Kidney tubule cell (primary cell): ENCODE data around the gene SPOCD1.

ENCODE experiments used
- DNase-seq: peaks from one replicate; pipeline ENCODE4 v3.0.0-alpha.2; 2018; ENCODE audit warnings: low spot score

SPOCD1 gene

DNA sequence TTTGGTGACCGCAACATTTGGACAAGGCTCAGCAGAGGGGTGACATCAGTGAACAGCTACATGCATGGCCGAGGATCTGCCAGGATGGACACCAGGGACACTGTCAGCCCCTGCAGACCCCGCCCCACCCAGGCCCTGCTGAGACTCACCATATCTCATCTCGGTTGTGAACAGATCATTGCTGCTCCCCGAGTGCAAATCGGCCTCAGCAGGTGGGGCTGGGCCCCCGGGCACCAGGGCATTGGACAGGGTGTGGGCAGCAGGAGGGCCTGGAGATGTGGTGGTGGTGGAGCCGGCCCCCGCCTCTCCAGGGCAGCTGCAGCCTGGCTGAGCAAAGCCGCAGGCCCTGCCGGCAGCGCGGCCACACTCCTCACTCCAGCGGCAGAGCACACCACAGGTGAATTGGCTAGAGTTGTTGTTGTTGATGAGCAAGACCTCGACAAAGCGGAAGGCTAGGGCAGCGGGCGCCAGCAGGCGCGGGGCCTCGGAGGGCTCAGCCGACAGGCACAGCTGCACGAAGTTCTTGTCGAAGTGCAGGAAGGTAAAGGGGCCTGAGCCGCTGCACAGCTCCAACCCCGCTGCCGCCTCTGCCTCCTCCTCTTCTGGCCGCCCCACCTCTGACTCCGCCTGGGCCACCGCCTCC, 59.9 kb downstream of the SPOCD1 start:
- DNase-seq = no peak

DNA sequence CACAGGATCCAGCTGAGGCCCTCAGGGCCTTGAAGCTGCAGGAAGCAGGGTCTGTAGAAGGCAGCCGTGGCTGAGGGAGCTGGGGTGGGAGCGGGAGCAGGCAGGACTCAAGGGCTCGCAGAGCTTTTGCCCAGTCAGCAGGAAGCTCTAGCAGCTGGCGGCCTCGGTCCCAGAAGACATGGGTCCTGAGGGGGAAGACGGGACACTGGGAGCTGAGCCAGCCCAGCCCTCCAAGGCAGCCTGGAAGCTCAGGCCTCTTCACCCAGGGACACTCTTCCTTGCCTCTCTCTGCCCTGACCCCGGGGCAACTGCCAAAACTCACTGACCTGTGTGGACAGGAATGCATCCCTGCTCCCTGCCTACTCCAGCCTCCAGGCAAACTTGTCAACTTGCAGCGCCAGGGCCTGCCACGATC, 60.6 kb downstream of the SPOCD1 start:
- DNase-seq = peak; percentile 45

DNA sequence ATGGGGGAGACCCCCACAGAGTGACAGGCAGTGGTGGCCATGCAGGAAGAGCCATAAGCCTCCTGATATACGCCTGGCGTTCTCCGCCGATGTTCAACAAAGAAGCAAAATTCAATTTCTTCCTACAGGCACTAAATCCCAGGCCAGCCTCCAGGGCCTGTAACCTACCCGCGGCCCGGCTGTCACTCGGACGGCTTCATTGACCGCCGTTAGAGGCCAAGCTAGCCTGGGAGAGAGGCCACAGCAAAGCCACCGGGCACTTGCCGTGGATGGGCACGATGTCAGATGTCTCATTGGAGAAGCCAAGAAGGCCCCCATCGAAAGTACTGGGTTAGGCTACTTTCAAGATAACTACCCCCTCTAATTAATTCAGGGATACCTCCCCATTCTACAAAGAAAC, 61.4 kb downstream of the SPOCD1 start:
- DNase-seq = no peak

DNA sequence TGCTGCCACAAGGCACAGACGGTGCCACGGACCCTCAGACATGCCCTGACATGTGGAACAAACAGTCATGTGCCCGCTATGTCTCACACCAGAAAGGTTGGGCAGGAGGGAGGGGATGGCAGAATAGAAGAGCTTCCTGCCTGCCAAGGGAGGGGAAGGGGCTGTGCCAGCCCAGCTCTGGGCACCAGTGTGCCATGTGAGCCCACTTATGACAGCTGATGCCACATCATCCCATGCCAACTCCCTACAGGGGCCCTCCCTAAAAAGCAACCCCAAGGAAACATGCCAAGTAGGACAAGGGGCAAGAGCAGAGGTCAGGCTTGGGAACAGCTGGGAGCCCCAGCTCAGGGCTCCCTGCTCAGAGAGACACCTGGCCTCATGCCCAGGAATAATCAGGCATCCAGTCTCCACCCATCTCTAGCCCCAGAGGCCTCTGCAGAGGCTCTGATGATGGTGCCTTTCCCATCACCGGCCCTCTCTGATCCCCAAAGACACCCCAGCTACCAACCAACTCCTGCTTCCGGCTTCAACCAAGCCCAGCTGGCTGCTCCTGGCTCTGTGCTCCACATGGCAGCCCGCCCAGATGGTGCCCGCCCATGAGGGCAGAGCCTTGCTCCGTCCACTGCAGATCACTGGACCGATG, 62.0 kb downstream of the SPOCD1 start:
- peak; percentile 20 for DNase-seq

DNA sequence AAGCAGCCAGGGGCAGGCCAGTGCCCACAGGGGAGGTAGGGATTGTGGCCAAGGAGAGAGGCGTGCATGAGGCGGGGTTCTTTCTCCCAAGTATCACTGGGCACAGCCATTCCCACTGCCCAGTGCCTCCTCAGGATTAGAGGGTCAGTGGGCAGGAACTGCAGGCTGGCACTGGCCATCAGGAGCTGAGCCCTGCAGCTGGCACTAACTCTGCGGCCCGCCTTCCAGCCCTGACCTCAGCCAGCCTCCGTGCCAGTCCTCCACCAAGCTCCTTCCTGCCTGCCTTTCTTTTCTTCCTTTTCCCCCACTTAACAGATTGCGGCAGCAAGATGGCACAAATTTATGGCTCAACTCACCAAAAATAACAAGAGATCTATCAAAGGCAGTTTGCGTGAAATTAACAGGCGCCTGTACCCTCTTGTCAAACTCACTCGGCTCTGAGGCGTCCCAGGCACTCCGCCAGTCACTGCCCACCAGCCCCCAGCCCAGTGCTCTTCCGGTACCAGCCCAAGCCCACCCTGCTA, 62.8 kb downstream of the SPOCD1 start:
- no peak for DNase-seq

DNA sequence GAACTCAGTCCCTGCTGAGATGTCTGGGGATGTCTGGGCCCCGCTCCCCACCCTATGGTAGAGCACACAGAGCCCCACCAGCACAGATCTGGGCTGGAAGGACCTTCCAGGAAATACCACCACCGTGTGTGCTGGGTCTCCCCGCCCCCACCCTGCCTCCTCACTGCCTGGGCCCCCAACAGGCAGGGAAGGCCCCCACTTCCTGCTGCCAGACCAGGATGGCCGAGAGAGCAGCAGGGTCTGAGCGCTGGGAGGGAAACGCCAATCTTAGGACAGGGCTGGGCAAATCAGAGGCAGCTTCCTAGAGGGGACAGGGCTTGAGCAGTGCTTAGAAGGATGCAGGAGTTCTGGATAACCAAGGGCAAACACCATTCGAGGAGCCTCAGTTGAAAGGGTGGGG, 63.6 kb downstream of the SPOCD1 start:
- DNase-seq = no peak

DNA sequence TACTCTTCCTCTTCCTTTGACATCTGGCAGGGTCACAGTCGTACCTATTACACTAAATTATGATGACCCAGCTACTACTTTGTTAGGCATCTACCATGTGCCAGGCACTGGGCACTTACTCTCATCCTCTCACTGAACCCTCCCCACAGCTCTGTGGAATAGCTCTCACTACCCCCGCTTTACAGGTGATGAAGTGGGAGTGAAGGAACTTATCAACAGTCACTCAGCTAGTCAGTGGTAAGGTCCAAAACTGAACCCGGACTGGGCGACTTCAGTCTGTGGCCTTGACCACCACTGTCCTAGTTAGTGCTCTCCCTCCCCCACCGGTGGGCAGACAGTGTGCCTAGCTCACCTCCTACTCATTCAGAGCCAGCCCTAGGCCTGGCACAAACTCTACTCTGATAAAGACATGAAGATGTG, 64.0 kb downstream of the SPOCD1 start:
- no peak for DNase-seq

DNA sequence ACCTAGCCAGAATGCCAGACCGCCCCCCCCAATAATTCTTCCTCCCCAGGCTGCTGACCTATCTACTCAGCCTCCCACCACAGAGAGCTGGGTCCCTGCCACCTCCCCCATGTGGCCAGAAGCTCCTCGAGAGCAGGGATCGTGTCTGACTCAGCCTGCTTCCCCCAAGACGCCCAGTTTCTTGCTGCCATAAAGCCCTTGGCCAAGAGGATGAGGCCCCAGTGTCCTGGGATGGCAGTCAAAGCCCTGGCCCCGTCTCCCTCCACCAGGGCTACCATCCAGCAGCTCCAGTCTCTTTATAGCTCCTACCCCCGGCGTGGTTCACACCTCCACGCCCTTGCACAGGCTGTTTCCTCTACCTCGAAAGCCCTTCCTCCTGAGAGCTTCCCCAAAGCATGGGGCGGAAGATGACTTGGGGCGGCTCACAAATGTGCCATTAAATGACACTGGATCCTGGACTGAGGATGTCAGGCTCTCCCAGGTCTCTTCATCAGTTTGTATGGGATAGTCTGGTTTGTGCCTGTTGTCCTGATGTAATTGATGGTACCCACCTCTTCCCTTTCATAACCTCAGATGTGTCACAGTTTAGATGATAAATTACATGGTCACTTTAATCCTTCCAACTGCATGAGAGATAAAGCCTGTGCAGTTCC, 64.8 kb downstream of the SPOCD1 start:
- DNase-seq = no peak

DNA sequence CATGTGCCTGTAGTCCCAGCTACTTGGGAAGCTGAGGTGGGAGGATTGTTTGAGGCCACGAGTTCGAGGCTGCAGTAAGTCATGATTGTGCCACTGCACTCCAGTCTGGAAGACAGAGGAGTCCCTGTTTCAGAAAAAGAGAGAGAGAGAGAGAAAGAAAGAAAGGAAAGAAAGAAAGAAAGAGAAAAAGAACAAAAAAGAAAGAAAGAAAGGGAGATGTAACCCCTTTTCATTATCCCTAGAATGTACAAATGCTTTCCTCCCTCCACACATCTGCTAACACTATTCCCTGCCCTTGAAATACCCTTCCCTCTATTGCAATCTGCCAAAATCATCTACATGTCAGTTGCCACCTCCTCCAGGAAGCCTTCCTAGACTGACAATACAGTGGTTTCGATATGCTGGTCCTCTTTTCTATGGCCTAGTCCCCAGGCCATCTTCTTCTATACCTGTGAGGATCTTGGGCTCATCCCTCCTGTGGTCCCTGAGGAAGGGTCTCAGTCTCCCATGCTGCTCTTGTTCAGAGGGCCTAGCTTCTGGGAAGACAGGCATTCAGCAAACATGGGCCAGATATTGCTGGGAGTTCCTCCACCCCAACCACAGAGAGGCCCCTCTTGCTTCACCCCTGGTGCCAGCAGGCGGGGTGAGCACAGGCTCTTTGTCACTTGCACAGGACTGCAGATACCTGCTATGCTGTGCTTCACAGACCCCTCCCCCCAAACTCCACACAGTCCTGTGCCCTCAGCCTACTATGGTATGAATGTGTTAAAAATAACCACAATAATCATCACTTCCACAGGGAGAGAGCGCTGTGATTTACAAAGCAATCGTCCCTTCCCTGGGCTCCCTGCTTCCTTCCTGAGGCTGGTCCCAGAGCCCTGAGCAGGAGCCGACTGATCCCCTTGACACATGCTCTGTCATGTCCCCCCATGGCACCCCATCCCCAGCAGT, 65.8 kb downstream of the SPOCD1 start:
- DNase-seq = no peak

DNA sequence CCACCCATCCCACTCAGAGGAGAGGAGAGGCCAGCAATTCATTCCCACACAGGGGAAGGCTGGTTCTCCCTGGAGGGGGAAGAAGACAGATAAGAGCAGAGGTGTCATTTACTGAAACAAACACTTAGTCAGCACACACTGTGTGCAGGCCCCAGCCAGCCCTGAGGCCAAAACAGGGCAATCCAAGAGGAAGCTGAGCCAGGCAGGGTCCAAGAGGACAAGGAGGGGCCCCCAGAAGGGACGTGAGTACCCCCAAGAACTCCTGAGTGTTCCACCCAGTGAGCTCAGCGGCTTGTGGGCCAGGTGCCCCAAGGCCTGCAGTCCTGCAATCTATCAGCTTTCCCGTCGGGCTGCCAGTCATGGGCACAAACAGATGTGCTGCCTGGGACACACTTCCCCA, 67.5 kb downstream of the SPOCD1 start:
- no peak for DNase-seq

DNA sequence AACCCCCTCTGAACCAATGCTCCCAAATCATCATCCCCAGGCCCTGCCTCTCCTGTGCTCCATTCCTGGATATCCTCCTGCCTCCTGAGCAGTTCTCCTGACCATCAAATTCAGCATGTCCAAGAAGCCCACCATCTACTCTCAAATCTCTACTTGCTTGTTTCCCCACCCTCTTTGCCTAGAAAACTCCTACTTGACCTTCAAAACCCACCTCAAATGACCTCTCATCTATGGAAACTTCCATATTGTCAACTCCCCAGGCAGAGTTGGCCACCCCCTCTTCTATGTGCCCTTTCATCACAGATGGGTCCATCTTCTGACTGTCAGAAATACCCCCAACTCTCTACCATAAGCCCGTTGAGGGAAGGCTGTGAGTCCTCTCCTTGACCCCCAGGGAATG, 68.5 kb downstream of the SPOCD1 start:
- DNase-seq = no peak

DNA sequence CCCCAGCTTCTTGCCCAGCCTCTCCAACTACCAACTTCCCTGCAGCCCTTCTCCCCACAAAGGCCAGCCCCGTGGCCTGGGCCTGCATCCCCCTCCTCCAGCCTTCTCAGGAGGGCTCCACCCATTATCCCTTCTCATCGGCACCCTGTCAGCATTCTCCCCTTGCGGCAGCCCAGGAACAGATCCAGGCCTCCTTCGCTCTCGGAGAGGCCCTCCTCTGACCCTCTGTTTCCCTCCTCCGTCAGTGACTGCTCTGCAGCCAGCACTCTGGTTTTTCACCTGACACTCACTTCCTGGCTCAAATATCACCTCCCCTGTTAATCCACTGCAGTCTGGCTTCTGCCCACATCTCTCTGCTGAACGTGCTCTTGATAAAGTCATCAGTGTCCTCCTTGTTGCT, 69.1 kb downstream of the SPOCD1 start:
- no peak for DNase-seq

DNA sequence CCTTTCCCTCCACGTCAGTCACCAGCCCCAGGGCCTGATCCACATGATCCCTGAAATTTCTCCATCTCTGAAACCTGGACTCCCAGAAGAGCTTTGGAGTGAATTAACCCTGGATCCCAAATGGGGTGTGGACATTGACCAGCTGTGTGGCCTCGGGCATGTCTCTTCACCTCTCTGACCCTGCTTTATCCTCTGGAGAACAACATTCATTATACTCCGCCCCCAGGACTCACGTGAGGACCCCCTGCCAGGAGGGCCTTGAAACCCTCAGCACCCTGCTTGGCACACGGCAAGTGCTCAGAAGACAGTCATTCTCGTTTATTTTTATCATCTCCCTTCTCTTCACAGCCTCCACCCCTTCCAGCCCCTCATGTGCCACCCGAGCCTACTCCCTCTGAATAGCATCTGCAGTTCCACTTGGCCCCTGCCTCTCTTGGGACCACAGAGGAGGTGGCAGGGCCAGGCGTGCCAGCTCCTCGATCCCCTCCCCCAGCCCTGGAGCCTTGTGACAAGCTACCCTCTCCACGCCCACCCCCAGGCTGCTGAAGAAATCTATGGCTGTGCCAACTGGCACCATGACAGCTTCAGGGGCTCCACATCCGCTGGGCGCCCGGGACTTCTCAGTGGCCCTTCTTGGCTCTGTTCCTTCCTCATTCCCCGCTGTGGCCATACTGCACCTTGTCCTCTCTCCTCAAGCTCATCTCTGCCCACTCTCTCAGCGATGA, 69.7 kb downstream of the SPOCD1 start:
- no peak for DNase-seq

DNA sequence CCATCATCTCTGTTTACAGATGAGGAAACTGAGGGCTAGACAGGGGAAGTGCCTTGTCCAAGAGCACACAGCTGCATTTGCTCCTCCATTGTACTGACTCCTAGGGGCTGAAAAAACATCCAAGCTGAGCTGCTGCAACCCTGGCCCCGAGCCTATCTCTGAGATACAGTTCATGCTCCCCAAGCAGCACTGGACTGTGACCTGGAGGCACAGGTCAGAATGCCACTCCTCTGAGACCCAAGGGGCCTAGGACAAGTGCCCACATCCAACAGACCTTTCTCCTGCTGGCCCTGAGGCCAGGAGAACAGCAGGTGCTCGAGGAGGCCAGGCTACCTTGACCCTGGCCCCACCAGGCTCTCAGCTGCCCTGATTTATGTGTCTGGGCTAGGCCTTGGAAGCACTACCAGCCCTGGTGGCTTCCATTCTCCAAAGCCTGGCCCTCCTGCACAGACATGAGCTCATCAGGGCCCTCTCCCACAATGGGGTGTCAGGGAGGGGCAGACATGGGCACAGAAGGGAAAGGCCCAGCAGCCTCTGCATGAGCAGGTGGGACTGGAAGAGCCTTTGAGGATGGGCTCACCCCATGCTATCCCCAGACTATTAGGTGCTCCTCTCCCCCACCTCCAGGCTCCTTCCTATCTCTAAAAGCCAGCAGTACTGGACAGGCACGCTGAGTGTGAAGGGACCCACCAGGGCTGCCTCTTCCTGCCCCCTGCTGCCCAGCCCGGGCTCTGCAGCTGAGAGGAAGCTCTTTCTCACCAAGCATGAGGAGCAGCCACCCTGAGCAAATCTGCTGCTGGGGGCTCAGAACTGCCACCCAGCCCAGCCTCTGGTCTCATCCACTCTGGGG, 70.5 kb downstream of the SPOCD1 start:
- peak; percentile 64 for DNase-seq

DNA sequence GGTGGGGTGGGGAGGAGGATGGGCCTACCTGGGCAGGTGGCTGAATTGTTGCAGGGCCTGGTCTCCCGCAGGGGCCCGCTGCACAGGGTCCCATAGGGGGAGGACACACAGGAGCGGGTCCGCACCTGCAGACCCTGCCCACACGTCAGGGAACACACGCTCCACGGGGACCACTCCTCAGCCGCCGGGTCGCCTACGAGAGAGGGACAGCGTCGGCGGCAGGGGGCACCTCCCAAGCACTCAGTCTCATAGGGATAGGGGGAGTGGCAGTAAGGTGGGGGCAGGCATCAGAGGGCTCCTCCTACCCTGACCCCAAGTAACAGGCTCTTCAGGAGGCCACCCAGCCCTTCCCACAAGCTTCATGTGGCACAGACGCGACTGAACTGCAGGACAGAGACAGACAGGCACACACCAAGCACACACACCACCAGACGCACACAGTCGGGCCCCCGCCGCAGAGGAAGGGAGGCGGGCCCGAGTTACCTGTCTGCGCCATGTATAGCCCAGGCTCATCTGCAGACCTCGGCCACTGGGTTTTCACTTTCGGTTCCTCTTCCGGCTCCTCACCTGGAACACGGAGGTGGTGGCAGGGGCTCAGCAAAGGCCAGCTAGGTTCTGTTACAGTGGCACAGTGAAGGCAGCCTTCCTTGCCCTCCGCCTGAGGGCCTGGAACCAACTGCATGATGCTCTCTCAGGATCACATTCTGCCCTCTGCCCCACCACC, 71.5 kb downstream of the SPOCD1 start:
- no peak for DNase-seq

DNA sequence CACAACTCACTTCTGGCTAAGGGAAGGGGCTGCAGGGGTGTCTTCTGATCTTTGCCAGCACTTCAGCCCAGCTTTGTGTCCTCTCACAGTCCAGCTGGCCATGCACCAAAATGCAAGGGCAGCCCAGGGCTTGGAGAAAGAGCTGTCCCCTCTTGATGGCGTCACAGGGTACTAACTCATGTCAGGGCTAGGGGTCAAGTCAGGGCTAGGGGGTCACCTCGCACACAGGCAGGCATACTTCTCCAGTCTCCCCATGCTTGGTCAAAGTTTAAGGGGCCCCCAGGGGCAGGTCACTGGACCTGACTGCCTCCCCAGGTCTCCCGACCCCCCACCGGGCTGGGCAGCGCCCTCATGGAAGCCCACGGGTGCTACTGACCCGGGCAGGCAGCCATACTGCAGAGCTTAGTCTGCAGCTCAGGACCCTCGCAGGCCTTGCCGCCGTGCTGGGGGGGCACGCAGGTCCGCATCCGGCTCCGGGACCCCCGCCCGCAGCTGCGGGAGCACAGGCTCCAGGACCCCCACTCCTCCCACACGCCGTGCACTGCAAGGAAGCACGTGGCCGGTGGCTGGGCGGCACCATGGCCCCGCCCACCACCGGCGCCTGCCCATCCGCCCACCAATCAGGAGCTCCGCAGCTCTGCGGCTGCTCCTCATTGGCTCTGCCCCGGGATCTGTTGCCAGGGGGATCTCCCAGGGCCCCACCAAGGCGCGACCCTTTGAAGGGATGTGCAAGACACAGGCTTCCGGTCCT, 73.2 kb downstream of the SPOCD1 start:
- no peak for DNase-seq
